BE2C (cell line): ENCODE data around the gene PLD5.
"Not testable (repeated sequence)": the region's sequence is repeated elsewhere in the genome, so short reads cannot be mapped to it uniquely, and the experiment has no call there.

Source experiments
- DNase-seq: peaks from one replicate; pipeline ENCODE4 v3.0.0-alpha.2; 2020
- H3K27me3 ChIP-seq: fragments of 250-450 bp; sonication (Bioruptor Pico); 2 replicates; pipeline ENCODE4 v1.5.1; 2020; ENCODE audit warnings: mild to moderate bottlenecking
- H3K36me3 ChIP-seq: fragments of 250-450 bp; sonication (Bioruptor Pico); 2 replicates; pipeline ENCODE4 v1.5.1; 2020; ENCODE audit warnings: mild to moderate bottlenecking
- H3K4me1 ChIP-seq: fragments of 250-450 bp; sonication (Bioruptor Pico); 2 replicates; pipeline ENCODE4 v1.5.1; 2020
- H3K4me3 ChIP-seq: 2 replicates; pipeline ENCODE4 v1.5.1; 2011; ENCODE audit warnings: low read depth, low read length
- H3K9me3 ChIP-seq: fragments of 250-450 bp; sonication (Bioruptor Pico); 2 replicates; pipeline ENCODE4 v1.5.1; 2020
- TF ChIP-seq, protein P1 (sequence below): IDR thresholded peaks from 2 replicates; pipeline ENCODE4 v1.5.1; 2012; ENCODE audit warnings: mild to moderate bottlenecking, low read depth, low read length

Gene PLD5

DNA sequence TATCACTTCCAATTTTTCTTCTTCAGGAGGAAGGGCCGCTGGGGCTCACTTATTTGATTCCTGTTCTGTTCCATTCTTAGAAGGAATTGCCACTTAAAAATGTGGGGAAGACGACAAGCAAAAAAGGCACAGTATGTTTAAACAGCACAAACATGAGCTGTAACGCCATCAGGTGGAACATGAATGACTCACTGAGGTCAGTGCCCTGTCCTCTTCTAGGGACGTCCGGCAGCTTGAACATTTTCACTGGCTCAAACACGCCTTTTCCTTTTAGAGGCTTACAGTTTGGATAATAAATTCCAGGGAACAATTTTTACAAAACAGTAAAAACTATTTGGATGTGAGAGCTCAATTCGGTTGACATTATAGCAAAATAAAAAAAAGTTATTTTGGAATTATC, 260.1 kb downstream of the PLD5 start:
- not testable (repeated sequence) for H3K27me3 ChIP-seq, H3K4me3 ChIP-seq, H3K36me3 ChIP-seq, DNase-seq, H3K4me1 ChIP-seq, H3K9me3 ChIP-seq

DNA sequence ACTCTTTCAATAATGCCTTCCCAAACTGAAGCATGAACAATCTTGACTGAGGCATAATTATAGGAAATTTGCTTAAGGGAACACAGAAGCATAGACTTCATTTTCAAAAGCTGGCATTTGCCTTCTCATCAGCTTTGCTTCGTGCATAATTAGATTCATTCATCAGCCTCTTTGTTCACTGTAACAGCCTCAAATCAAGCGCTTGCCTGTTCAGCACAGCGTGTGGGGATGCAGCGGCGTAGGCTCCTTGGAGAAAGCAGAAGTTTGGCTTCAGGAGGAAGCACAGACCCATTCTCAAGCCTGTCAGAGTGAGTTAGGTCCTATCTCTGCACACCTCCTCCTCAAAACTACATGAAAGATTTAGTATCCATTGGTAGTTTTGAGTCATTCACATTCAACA, 279.2 kb downstream of the PLD5 start:
- H3K27me3 ChIP-seq: no peaks in the 10 kb centered on the region
- no peaks in the 10 kb centered on the region for H3K9me3 ChIP-seq
- no peaks in the 10 kb centered on the region for H3K36me3 ChIP-seq
- TF ChIP-seq, protein P1, sequence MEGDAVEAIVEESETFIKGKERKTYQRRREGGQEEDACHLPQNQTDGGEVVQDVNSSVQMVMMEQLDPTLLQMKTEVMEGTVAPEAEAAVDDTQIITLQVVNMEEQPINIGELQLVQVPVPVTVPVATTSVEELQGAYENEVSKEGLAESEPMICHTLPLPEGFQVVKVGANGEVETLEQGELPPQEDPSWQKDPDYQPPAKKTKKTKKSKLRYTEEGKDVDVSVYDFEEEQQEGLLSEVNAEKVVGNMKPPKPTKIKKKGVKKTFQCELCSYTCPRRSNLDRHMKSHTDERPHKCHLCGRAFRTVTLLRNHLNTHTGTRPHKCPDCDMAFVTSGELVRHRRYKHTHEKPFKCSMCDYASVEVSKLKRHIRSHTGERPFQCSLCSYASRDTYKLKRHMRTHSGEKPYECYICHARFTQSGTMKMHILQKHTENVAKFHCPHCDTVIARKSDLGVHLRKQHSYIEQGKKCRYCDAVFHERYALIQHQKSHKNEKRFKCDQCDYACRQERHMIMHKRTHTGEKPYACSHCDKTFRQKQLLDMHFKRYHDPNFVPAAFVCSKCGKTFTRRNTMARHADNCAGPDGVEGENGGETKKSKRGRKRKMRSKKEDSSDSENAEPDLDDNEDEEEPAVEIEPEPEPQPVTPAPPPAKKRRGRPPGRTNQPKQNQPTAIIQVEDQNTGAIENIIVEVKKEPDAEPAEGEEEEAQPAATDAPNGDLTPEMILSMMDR: no peak
- DNase-seq: no peak
- no peak overlapping the region for H3K4me3 ChIP-seq
- peaks cover 9% of the 10 kb centered on the region for H3K4me1 ChIP-seq

DNA sequence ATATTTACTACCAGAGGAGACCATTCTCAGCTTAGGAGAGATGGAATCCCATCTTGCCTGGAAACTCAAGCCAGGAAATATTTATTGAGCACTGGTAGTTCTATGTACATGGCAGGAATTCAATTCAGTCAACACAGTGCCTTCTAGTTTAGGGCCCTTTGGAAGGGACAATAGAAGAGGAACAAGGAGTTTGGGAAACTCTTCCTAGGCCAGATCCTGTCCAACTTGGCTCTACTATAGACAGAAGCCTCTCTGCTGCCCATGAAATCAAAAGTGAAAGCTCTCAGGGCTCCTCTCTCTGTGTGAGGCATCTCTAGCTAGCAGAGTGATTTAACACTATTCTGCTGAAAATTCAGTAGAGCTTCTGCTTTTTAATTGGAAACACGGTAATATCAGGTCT, 281.0 kb downstream of the PLD5 start:
- Histone ChIP-seq H3K4me1 (peaks cover 13% of the 10 kb centered on the region), H3K9me3 (no peaks in the 10 kb centered on the region), H3K36me3 (no peaks in the 10 kb centered on the region), H3K4me3 (no peak overlapping the region), H3K27me3 (no peaks in the 10 kb centered on the region)
- TF ChIP-seq, protein P1: no peak
- DNase-seq: no peak

DNA sequence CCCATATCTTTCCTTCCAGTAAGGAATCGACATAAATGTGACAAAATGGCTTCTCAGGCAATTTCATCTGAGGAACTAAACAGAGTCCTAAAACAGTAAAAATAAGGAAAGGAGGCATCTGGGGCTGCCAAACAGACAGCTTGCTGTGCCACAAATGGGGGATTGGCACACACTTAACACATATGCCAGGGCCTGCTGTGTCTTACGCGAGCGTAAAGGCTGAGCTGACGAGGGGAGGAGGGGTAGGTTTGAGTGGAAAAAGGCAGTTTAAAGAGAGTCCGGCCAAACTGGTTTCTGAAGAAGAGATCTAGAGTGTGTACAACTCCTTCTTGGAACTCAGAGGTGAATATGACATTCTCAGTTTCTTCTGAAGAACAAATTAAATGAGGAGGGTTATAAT, 281.5 kb downstream of the PLD5 start:
- H3K36me3 ChIP-seq: no peaks in the 10 kb centered on the region
- H3K27me3 ChIP-seq: no peaks in the 10 kb centered on the region
- no peak for DNase-seq
- no peak overlapping the region for H3K4me3 ChIP-seq
- peaks cover 13% of the 10 kb centered on the region for H3K4me1 ChIP-seq
- H3K9me3 ChIP-seq: no peaks in the 10 kb centered on the region
- TF ChIP-seq, protein P1: no peak

DNA sequence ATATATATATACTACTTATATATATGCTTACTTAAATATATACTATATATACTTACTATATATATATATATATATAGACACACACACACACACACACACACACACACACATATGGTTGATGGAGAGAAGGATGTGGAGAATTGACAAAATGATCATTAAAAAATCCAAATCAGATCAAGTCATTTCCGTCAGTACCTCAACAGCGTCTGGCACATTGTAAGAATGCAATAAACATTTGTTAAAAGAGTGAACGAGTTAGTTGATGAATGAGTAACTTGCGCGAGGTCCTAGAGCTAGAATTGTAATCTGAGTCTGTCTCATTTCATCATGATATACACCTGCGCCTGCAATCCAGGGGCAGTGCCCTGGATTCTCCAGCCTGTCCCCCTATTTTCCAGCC, 282.6 kb downstream of the PLD5 start:
- no peaks in the 10 kb centered on the region; the same call in 1 of the 2 replicates for H3K9me3 ChIP-seq
- H3K4me3 ChIP-seq: no peak overlapping the region
- TF ChIP-seq, protein P1: no peak
- no peaks in the 10 kb centered on the region for H3K27me3 ChIP-seq
- H3K36me3 ChIP-seq: no peaks in the 10 kb centered on the region
- DNase-seq: no peak
- H3K4me1 ChIP-seq: peaks cover 13% of the 10 kb centered on the region

DNA sequence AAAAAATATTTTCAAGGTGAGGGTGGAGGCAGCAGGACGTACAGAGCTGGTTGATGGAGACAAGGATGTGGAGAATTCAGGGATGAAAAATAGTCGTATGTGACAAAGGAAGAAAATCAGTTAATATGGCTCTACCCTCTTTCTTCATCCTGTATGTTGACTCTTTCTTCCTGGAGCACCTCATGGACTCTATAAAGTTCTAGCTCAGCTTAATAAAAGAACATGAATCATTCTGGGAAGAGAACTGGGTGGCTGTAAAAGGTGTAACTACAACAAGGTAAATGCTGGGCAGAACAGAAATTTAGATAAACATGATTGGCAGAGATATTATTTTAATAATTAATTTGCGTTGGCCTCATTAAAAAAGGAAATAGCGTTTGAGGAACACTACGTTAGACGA, 283.8 kb downstream of the PLD5 start:
- Histone ChIP-seq H3K27me3 (no peaks in the 10 kb centered on the region), H3K36me3 (no peaks in the 10 kb centered on the region), H3K4me1 (peaks cover 13% of the 10 kb centered on the region), H3K9me3 (no peaks in the 10 kb centered on the region; the same call in 1 of the 2 replicates), H3K4me3 (no peak overlapping the region)
- TF ChIP-seq, protein P1: no peak
- DNase-seq: no peak

DNA sequence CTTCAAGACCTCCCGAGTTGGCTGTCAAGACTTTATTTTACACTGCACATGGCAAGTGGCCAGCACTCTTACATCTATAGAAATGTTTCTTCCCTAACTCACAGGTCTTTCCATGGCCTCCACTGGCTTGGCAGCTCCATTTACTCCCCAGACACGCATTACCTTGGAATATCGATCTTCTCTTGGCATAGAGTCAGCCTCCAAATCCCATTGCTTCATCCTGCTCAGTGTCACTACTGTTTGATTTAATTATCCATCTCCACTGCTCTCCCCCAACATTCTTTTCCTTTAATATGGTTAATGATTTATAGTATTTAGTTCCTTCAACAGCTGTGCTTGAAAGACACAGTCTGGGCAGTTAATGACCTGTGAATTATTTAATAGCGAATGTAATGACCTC, 284.4 kb downstream of the PLD5 start:
- Histone ChIP-seq H3K4me1 (peaks cover 9% of the 10 kb centered on the region), H3K9me3 (no peaks in the 10 kb centered on the region; the same call in 1 of the 2 replicates), H3K36me3 (no peaks in the 10 kb centered on the region), H3K4me3 (no peak overlapping the region), H3K27me3 (no peaks in the 10 kb centered on the region)
- DNase-seq: peak; percentile 34
- TF ChIP-seq, protein P1: no peak
